ENCODE results near the gene ERF. TPM values are rescaled to one million over a fixed set of nuclear protein-coding genes. Genes with fewer than 3 reads are reported as not detected.

The ERF gene
- total and polyA plus RNA-seq, 4 donors = 8.7 to 21.0 (median 13.8) TPM

DNA sequence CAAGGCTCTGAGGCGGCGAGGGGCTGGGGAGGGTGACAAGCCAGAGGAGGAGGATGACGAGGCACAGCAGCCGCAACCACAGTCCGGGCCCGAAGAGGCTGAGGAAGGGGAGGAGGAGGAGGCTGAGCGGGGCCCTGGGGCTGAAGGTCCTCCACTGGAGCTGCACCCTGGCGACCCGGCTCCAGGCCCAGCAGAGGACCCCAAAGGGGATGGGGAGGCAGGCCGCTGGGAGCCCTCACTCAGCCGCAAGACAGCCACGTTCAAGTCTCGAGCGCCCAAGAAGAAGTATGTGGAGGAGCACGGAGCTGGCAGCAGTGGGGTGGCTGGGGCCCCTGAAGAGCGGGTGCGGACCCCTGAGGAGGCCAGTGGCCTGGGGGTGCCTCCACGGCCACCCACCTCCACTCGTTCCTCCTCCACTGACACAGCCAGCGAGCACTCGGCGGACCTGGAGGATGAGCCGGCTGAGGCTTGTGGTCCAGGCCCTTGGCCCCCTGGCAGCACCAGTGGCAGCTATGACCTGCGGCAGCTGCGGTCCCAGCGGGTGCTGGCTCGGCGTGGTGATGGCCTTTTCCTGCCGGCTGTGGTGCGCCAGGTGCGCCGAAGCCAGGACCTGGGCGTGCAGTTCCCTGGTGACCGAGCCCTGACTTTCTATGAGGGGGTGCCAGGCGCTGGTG is 17.1 kb upstream of the ERF start (continued):
- TF ChIP-seq CTCF (IDR thresholded peaks at IDR 0.05; ENCODE audit: low read depth, low read length, missing input control) = no peak
- no peak for TF ChIP-seq EGR1 (IDR thresholded peaks at IDR 0.05; ENCODE audit: low read depth in 2 of 2)
- TF ChIP-seq ATF3 (IDR thresholded peaks at IDR 0.05) = no peak
- no peak for TF ChIP-seq NR2F2 (IDR thresholded peaks at IDR 0.05)

DNA sequence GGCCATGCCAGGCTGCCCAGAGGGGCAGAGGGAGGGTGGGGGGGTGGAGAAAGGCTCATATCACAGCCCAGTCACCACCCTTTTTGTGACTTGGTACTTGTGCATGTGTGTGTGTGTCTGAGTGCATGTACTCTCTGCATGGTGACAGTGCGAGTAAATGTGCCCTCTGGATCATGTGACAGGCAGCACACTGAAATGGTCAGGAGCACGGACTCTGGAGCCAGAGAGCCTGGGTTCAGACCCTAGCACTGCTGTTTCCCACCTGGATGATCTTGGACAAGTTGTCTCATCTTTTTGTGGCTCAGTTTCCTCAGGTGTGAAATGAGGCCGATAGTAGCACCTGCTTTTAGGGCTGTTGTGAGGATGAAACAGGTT is 16.1 kb upstream of the ERF start:
- TF ChIP-seq FOXA1 (IDR thresholded peaks at IDR 0.05) (peak; percentile 24), ZBTB33 (IDR thresholded peaks at IDR 0.05) (no peak), SP1 (IDR thresholded peaks at IDR 0.05) (no peak), REST (IDR thresholded peaks at IDR 0.05) (no peak), HNF4G (IDR thresholded peaks at IDR 0.05) (peak; percentile 37), EGR1 (IDR thresholded peaks at IDR 0.05; ENCODE audit: low read depth in 2 of 2) (no peak), TAF1 (conservative IDR thresholded peaks at IDR 0.05) (no peak), ATF3 (IDR thresholded peaks at IDR 0.05) (no peak), FOXA2 (IDR thresholded peaks at IDR 0.05) (peak; percentile 21), JUND (IDR thresholded peaks at IDR 0.05) (no peak), RXRA (IDR thresholded peaks at IDR 0.05) (peak in 1 of 2 donors; percentile 42), NR2F2 (IDR thresholded peaks at IDR 0.05) (no peak), GABPA (IDR thresholded peaks at IDR 0.05 in 1 of 2, conservative IDR thresholded peaks at IDR 0.05 in 1 of 2) (no peak), HNF4A (conservative IDR thresholded peaks at IDR 0.05) (peak; percentile 82 to 89), CTCF (IDR thresholded peaks at IDR 0.05; ENCODE audit: low read depth, low read length, missing input control) (no peak), YY1 (IDR thresholded peaks at IDR 0.05) (peak; percentile 26), RAD21 (IDR thresholded peaks at IDR 0.05) (no peak)
- TF ChIP-seq, protein P1, sequence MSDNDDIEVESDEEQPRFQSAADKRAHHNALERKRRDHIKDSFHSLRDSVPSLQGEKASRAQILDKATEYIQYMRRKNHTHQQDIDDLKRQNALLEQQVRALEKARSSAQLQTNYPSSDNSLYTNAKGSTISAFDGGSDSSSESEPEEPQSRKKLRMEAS (IDR thresholded peaks at IDR 0.05) = no peak
- peak overlapping the region in 2 of 3 donors; percentile 69 to 78 for H3K4me3 ChIP-seq (ENCODE audit: low read depth in 1 of 3, low read length in 3 of 3)
- H3K9me3 ChIP-seq (ENCODE audit: control insufficient read depth in 4 of 4, low read length in 3 of 4) = no peaks in the 10 kb centered on the region
- H3K9ac ChIP-seq (ENCODE audit: low read depth in 1 of 2, low read length in 2 of 2) = peak overlapping the region; percentile 88 to 99
- peaks cover 6 to 35% (median 21%) of the 10 kb centered on the region in 4 donors for H3K4me1 ChIP-seq (ENCODE audit: control insufficient read depth in 4 of 4, insufficient read depth in 4 of 4, low read length in 3 of 4)
- peaks cover 5 to 21% (median 10%) of the 10 kb centered on the region in 4 donors for H3K36me3 ChIP-seq (ENCODE audit: control insufficient read depth in 4 of 4, insufficient read depth in 3 of 4, low read depth in 1 of 4, low read length in 3 of 4)
- peak overlapping the region; percentile 81 to 91 for H3K27ac ChIP-seq (ENCODE audit: low read depth in 1 of 2, low read length in 2 of 2)
- no peak for DNase-seq (ENCODE audit: low spot score)
- H3K27me3 ChIP-seq (ENCODE audit: control insufficient read depth in 4 of 4, insufficient read depth in 4 of 4, low read length in 3 of 4) = no peaks in the 10 kb centered on the region
- WGBS = 23% methylated on average over 3 of the region's 3 CpGs

Data from liver (tissue), 9 donors.